ENCODE data around the gene FRMD5.

FRMD5 gene

DNA sequence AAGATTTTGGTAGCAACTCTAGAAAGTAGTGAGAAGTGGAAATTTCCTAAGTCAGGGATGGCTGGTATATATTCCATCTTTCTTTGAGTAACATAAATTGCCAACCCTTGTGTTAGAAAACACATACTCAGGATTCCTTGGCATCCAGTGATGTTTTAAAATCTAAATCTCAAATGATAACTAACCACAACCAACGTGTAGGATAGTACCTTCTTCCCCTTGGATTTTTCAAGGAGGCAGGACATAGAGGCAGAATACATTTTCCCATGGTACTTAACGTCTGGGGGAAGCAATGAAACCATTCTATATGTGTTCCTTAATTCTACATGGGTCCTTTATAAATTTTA lies 274.8 kb downstream of the FRMD5 start:
- Histone ChIP-seq H3K36me3 (ENCODE audit: insufficient read depth, low read depth, low read length) (no peaks in the 10 kb centered on the region), H3K27ac (ENCODE audit: low read length) (no peak overlapping the region), H3K27me3 (ENCODE audit: insufficient read depth, low read length) (no peaks in the 10 kb centered on the region), H3K9ac (ENCODE audit: low read depth, low read length) (no peak overlapping the region), H3K4me3 (ENCODE audit: low read length) (no peak overlapping the region), H3K9me3 (ENCODE audit: insufficient read depth, low read depth, low read length) (no peaks in the 10 kb centered on the region), H3K4me1 (ENCODE audit: insufficient read depth, low read length) (peaks cover 17% of the 10 kb centered on the region; the same call in 1 of the 2 replicates)

- Histone ChIP-seq H3K4me3 (ENCODE audit: low read length) (no peak overlapping the region), H3K36me3 (ENCODE audit: insufficient read depth, low read depth, low read length) (no peaks in the 10 kb centered on the region), H3K4me1 (ENCODE audit: insufficient read depth, low read length) (peaks cover 17% of the 10 kb centered on the region; the same call in 1 of the 2 replicates), H3K27ac (ENCODE audit: low read length) (no peak overlapping the region), H3K9ac (ENCODE audit: low read depth, low read length) (no peak overlapping the region), H3K27me3 (ENCODE audit: insufficient read depth, low read length) (no peaks in the 10 kb centered on the region), H3K9me3 (ENCODE audit: insufficient read depth, low read depth, low read length) (no peaks in the 10 kb centered on the region)
Observed at GRCh38 chr15:43919540-43920253, 275.4 kb downstream of the FRMD5 start.

GRCh38 chr15:43918717-43919116 lies 276.4 kb downstream of the FRMD5 start:
- H3K9me3 ChIP-seq (ENCODE audit: insufficient read depth, low read depth, low read length): no peaks in the 10 kb centered on the region
- H3K27ac ChIP-seq (ENCODE audit: low read length): no peak overlapping the region
- peaks cover 17% of the 10 kb centered on the region; the same call in 1 of the 2 replicates for H3K4me1 ChIP-seq (ENCODE audit: insufficient read depth, low read length)
- H3K4me3 ChIP-seq (ENCODE audit: low read length): no peak overlapping the region
- no peaks in the 10 kb centered on the region for H3K27me3 ChIP-seq (ENCODE audit: insufficient read depth, low read length)
- H3K36me3 ChIP-seq (ENCODE audit: insufficient read depth, low read depth, low read length): no peaks in the 10 kb centered on the region
- H3K9ac ChIP-seq (ENCODE audit: low read depth, low read length): no peak overlapping the region

DNA sequence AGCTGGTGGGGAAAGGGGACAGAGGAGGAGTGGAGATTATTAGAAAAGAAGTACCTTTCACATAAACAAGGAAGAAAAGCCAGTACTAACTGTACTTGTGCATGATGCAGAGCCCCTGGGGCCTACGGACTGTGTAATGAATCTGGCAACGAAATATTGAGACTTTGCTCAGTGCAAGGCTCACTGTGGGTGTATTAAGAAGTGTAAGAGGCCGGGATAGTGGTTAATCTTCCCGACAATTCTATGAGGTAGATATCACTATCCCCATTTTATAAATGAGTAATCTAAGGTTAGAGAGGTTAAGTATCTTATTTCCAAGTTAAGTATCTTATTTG lies 278.8 kb downstream of the FRMD5 start:
- no peaks in the 10 kb centered on the region for H3K9me3 ChIP-seq (ENCODE audit: insufficient read depth, low read depth, low read length)
- H3K27me3 ChIP-seq (ENCODE audit: insufficient read depth, low read length): no peaks in the 10 kb centered on the region
- peaks cover 4% of the 10 kb centered on the region; the same call in 1 of the 2 replicates for H3K36me3 ChIP-seq (ENCODE audit: insufficient read depth, low read depth, low read length)
- no peak overlapping the region for H3K4me3 ChIP-seq (ENCODE audit: low read length)
- H3K27ac ChIP-seq (ENCODE audit: low read length): no peak overlapping the region
- no peak overlapping the region for H3K9ac ChIP-seq (ENCODE audit: low read depth, low read length)
- H3K4me1 ChIP-seq (ENCODE audit: insufficient read depth, low read length): peaks cover 16% of the 10 kb centered on the region; the same call in 1 of the 2 replicates

GRCh38 chr15:43915631-43916325 lies 279.3 kb downstream of the FRMD5 start:
- Histone ChIP-seq H3K36me3 (ENCODE audit: insufficient read depth, low read depth, low read length) (peaks cover 4% of the 10 kb centered on the region; the same call in 1 of the 2 replicates), H3K4me1 (ENCODE audit: insufficient read depth, low read length) (peaks cover 11% of the 10 kb centered on the region; the same call in 1 of the 2 replicates), H3K27me3 (ENCODE audit: insufficient read depth, low read length) (no peaks in the 10 kb centered on the region), H3K27ac (ENCODE audit: low read length) (no peak overlapping the region), H3K9me3 (ENCODE audit: insufficient read depth, low read depth, low read length) (no peaks in the 10 kb centered on the region), H3K4me3 (ENCODE audit: low read length) (no peak overlapping the region), H3K9ac (ENCODE audit: low read depth, low read length) (no peak overlapping the region)

GRCh38 chr15:43913941-43914340 lies 281.1 kb downstream of the FRMD5 start:
- Histone ChIP-seq H3K27me3 (ENCODE audit: insufficient read depth, low read length) (no peaks in the 10 kb centered on the region), H3K4me3 (ENCODE audit: low read length) (no peak overlapping the region), H3K9me3 (ENCODE audit: insufficient read depth, low read depth, low read length) (no peaks in the 10 kb centered on the region), H3K36me3 (ENCODE audit: insufficient read depth, low read depth, low read length) (peaks cover 8% of the 10 kb centered on the region; the same call in 1 of the 2 replicates), H3K4me1 (ENCODE audit: insufficient read depth, low read length) (no peaks in the 10 kb centered on the region), H3K27ac (ENCODE audit: low read length) (no peak overlapping the region), H3K9ac (ENCODE audit: low read depth, low read length) (no peak overlapping the region)

- no peak overlapping the region for H3K9ac ChIP-seq (ENCODE audit: low read depth, low read length)
- H3K4me1 ChIP-seq (ENCODE audit: insufficient read depth, low read length): no peaks in the 10 kb centered on the region
- no peak overlapping the region for H3K4me3 ChIP-seq (ENCODE audit: low read length)
- no peak overlapping the region for H3K27ac ChIP-seq (ENCODE audit: low read length)
- H3K27me3 ChIP-seq (ENCODE audit: insufficient read depth, low read length): no peaks in the 10 kb centered on the region
- peaks cover 14% of the 10 kb centered on the region; the same call in 1 of the 2 replicates for H3K36me3 ChIP-seq (ENCODE audit: insufficient read depth, low read depth, low read length)
- H3K9me3 ChIP-seq (ENCODE audit: insufficient read depth, low read depth, low read length): no peaks in the 10 kb centered on the region
Observed at GRCh38 chr15:43913026-43913780, 281.9 kb downstream of the FRMD5 start.

DNA sequence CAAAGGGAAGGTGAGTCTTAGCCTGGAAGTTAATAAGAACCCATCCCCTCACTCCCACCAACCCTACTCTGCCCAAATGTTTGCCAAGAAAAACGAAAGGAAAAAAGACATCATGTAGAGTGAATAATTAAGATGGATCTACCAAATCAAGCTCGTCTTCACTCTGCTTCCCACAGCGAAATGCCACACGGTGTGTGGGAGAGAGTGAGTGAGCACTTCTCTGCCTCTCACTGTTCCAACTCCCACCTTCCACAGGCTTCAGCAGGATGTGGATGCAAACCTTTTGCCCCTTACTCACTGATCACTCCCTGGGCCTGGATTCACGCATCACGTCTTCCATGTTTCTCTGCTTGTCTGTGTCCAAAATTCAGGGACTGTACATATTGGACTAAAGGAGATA lies 282.9 kb downstream of the FRMD5 start:
- Histone ChIP-seq H3K4me3 (ENCODE audit: low read length) (no peak overlapping the region), H3K27me3 (ENCODE audit: insufficient read depth, low read length) (no peaks in the 10 kb centered on the region), H3K9ac (ENCODE audit: low read depth, low read length) (no peak overlapping the region), H3K27ac (ENCODE audit: low read length) (no peak overlapping the region), H3K9me3 (ENCODE audit: insufficient read depth, low read depth, low read length) (no peaks in the 10 kb centered on the region), H3K36me3 (ENCODE audit: insufficient read depth, low read depth, low read length) (peaks cover 14% of the 10 kb centered on the region; the same call in 1 of the 2 replicates), H3K4me1 (ENCODE audit: insufficient read depth, low read length) (no peaks in the 10 kb centered on the region)

- no peak overlapping the region for H3K9ac ChIP-seq (ENCODE audit: low read depth, low read length)
- no peaks in the 10 kb centered on the region for H3K4me1 ChIP-seq (ENCODE audit: insufficient read depth, low read length)
- no peak overlapping the region for H3K4me3 ChIP-seq (ENCODE audit: low read length)
- H3K36me3 ChIP-seq (ENCODE audit: insufficient read depth, low read depth, low read length): peaks cover 14% of the 10 kb centered on the region; the same call in 1 of the 2 replicates
- H3K27me3 ChIP-seq (ENCODE audit: insufficient read depth, low read length): no peaks in the 10 kb centered on the region
- H3K27ac ChIP-seq (ENCODE audit: low read length): no peak overlapping the region
- H3K9me3 ChIP-seq (ENCODE audit: insufficient read depth, low read depth, low read length): no peaks in the 10 kb centered on the region
Observed at GRCh38 chr15:43911235-43911781, 283.8 kb downstream of the FRMD5 start.

DNA sequence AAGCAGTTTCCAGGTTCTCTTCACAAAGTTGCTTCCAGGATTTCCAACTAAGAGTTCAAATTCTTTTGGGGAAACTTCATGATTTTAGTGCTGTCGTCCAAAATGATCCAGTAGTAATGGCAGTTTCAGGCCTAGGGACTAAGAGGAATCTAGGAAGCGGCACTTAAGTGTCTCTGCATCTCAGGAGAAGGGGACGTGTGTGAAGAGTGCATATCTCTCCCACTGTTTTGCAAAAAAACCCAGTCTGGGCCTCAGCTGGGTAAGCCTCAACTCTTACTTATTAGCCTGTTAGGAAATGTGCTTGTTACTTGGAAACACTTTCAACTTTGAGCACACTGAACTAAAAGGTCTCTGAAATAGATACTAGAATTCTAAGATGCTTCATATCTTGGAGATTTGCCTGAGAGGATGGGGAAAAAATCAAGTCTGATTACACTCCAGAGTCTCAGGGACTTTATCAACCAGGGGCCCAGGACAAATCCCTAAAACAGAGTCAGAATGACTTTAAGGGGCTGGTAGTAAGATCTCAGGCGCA lies 286.5 kb downstream of the FRMD5 start:
- Histone ChIP-seq H3K9ac (ENCODE audit: low read depth, low read length) (no peak overlapping the region), H3K36me3 (ENCODE audit: insufficient read depth, low read depth, low read length) (peaks cover 19% of the 10 kb centered on the region), H3K27ac (ENCODE audit: low read length) (no peak overlapping the region), H3K4me1 (ENCODE audit: insufficient read depth, low read length) (no peaks in the 10 kb centered on the region; the same call in 1 of the 2 replicates), H3K9me3 (ENCODE audit: insufficient read depth, low read depth, low read length) (no peaks in the 10 kb centered on the region), H3K27me3 (ENCODE audit: insufficient read depth, low read length) (no peaks in the 10 kb centered on the region), H3K4me3 (ENCODE audit: low read length) (no peak overlapping the region)

GRCh38 chr15:43905755-43906154 lies 289.3 kb downstream of the FRMD5 start:
- H3K27me3 ChIP-seq (ENCODE audit: insufficient read depth, low read length): no peaks in the 10 kb centered on the region
- H3K9me3 ChIP-seq (ENCODE audit: insufficient read depth, low read depth, low read length): no peaks in the 10 kb centered on the region
- H3K36me3 ChIP-seq (ENCODE audit: insufficient read depth, low read depth, low read length): peaks cover 15% of the 10 kb centered on the region; the same call in 1 of the 2 replicates
- H3K27ac ChIP-seq (ENCODE audit: low read length): no peak overlapping the region
- H3K4me1 ChIP-seq (ENCODE audit: insufficient read depth, low read length): peaks cover 4% of the 10 kb centered on the region; the same call in 1 of the 2 replicates
- H3K9ac ChIP-seq (ENCODE audit: low read depth, low read length): no peak overlapping the region
- H3K4me3 ChIP-seq (ENCODE audit: low read length): no peak overlapping the region

Data from iPS-20b (cell line).